Measurements from ENCODE around the gene CYB5R2.

Gene CYB5R2

DNA sequence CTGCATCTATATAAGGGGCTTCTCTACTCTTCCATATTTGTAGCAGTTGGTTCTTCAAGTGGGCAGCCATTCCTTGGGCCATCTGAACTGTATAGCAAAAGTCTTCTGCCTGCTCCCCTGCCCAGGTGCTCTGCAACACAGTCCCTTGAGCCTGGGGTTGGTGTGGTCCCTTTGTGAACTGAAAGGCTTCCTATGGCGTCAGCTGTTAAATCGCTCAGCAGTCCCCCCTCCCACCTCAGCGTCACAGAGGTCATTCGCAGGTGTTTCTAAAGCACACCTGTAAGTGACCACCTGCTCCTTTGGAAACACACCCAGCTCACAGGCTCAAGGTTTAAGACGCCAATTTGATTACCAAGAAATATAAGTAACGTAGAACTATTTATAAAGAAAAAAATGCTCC, 37.0 kb downstream of the CYB5R2 start:
- DNase-seq = no peak

DNA sequence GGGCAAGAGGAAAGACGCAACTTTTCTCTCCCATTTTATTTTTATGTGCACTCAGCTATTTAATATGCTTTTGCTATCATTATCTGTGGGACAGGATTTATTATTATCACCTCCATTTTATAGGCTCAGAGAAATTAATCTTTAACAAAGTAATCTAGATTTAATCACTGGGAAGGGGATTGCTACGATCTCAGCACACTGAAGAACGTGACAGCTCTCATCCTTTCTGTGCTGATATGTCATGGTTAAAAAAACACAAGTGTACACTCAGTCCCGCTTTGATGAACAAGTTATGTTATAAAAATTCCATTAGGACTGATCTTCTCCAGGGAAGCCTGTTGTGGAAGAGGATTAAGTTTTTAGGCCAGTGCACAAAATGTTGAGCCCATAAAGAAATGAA, 37.6 kb downstream of the CYB5R2 start:
- DNase-seq = no peak

DNA sequence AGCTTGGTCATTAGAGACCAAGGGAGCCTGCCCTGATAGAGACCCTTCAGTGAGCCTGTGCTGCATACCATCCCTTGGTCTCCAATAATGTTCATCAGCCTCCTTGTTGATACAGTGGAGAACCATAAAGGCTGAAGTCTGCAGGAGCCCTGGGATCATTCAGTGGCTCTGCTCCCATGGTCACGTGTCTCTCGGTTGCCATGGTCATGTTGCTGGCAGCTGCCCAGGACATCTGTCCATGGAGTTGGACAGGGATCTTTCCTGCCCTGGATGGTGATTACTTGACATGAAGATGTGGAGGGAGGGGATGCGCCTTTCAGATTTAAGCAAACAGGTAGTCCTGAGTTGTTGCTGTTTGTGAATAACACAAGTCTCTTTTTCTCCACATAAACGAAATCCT, 38.2 kb downstream of the CYB5R2 start:
- DNase-seq = no peak

DNA sequence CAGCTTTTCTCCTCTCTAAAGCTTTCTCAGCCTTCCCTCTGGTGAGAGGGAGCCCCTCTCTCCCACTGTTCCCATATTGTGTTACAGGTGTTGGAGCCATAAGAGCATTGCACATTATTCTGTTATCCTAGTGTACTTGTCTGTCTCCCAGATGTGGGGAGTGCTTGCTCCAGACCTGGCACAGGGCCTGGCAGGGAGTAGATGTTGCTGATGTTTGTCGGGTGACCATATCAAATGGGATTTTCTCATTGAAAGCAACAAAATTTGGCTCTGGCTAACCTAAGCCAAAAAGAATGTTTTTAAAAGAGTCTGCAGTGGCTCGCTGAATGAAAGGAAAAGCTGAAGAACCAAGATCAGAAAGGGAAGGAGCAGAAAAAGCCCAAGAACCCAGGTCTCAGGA, 41.1 kb downstream of the CYB5R2 start:
- no peak for DNase-seq

DNA sequence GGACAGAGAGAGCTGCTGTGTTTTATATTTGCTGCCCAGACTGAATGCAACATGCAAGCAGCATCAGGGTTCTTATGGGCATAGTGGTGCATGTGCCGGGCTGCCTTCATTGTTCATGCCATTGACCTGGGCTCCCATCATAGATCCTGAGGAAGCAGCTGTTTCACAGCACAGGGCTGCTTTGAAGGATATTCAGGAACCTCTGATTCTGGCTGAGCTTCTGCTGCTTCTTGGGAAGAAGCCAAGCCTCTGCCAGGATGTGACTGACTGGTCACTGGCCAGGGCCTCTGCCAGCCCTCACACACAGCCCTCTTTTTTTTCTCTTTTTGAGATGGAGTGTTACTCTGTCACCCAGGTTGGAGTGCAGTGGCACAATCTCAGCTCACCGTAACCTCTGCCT, 43.3 kb downstream of the CYB5R2 start:
- no peak for DNase-seq

DNA sequence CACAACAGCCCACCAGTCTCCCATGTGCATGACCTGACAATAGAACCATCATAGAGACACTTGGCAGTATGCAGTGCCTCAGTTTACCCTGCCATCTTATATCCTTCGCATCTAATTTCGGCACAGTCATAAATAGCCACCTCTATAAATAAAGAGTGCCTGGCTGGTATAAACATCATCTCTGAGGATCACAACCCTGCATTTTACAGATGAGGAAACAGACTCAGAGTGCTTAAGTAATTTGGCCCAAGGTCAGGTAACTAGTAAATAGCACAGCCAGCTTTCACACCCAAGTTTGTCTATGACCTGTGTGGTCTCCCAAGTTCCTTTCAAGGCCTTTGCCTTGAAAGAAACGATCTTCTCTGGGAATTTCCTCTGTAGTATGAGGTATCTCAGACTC, 44.6 kb downstream of the CYB5R2 start:
- DNase-seq = no peak

DNA sequence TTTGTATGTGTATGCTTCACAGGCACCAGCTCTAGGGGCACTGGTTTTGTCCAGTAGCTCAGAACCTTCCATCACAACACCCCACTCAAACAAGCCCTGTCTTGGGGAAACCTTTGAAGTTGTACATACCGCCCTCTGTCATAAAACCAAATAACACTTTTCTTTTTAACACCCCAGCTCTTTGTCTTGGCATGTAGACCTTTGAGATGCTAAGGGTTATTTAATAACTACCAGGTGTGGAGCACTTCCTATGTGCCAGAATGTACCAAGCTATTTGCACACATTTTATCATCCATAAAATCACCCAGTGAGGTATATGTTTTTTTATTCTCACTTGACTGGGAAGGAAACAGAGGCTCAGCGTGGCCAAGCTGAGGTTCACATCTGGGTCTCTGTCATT, 50.6 kb downstream of the CYB5R2 start:
- DNase-seq = no peak

DNA sequence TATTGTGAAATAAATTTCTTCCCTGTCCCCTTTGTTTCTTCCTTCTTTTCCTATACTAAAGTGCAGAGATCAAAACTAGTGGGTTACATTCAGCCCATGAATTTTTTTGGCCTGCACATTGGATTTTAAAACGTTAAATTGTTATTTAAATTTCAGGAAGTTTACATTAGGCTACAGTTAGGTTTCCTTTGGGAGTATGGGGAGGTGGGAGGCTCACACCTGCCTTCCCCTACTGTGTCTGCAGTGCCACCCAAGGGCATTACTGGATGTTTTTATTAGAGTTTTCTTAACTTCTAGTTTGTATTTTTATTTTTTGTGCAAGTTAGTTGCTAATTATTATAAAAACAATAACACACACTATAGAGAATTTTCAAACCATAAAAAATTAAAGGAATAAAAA, 51.7 kb downstream of the CYB5R2 start:
- DNase-seq = no peak

DNA sequence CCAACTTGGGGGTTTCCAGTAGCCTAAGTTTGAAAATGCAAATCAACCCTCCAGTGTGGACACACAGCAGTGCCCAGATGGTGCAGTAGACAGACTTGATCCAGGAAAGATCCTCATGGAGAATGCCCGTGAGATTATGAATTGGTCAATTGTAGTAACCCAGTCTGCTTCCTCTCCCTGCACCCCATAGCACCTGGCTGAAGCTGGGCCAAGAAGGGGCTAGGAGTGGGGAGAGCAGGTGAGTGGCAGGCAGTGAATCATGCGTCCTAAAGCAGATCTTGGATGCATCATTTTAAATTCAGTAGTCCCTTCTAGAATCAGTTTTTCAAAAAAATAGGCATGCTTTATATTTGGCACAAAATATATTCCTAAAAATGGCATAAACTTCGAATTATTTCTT, 52.2 kb downstream of the CYB5R2 start:
- DNase-seq = no peak

DNA sequence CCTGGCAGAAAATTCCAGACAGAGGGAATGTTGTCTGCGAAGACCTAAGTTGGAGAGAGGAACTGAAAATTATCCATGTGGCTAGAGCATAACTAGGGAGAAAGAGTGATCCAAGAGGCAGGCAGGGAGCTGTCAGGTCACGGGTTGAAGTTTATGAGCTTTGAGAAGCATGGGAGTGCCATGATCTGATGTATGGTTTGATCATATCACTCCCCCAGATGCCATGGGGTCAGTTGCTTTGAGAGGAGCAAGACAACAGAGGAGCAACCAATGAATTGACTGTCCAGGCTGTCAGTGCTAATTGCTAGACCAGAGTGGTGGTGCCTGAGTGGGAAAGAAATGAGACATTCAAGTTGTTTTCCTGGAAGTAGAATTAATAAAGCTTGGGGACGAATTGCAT, 54.0 kb downstream of the CYB5R2 start:
- DNase-seq = no peak

DNA sequence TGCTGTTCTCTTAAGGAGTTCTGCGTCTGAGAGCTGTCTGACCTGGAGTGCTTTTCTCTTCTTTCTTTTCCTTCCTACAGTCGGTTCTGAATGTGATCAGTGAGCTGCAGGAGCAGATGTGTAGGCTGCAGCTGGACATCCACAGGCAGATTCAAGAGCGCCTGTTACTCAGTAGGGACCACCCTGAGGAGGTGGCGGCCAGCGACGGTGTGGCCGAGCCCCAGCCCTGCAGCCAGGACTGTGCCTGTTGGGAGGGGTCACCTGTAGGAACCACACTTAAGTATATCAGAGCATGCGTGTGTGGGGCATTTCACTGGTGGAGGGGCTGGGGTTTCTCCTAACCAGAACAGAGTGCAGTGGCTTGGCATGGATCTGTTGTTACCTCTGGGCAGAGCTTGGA, 56.3 kb downstream of the CYB5R2 start:
- no peak for DNase-seq

All from stimulated activated CD4-positive, alpha-beta T cell treated with anti-CD3 and anti-CD28 coated beads, Interleukin-2, amount 100 ng/mL, for 24 hours (primary cell).